Activated CD4-positive, alpha-beta T cell treated with anti-CD3 and anti-CD28 coated beads, Interleukin-2, amount 50 U/mL, for 16 hours (primary cell): ENCODE data around the gene MPDU1.
A peak's percentile ranks its signal among the peaks of the same experiment; 100 is the strongest.
"Not testable (repeated sequence)": the region's sequence is repeated elsewhere in the genome, so short reads cannot be mapped to it uniquely, and the experiment has no call there.

ENCODE experiments used
- DNase-seq: peaks from one replicate; pipeline ENCODE4 v3.0.0-alpha.2; 2020

Gene MPDU1

DNA sequence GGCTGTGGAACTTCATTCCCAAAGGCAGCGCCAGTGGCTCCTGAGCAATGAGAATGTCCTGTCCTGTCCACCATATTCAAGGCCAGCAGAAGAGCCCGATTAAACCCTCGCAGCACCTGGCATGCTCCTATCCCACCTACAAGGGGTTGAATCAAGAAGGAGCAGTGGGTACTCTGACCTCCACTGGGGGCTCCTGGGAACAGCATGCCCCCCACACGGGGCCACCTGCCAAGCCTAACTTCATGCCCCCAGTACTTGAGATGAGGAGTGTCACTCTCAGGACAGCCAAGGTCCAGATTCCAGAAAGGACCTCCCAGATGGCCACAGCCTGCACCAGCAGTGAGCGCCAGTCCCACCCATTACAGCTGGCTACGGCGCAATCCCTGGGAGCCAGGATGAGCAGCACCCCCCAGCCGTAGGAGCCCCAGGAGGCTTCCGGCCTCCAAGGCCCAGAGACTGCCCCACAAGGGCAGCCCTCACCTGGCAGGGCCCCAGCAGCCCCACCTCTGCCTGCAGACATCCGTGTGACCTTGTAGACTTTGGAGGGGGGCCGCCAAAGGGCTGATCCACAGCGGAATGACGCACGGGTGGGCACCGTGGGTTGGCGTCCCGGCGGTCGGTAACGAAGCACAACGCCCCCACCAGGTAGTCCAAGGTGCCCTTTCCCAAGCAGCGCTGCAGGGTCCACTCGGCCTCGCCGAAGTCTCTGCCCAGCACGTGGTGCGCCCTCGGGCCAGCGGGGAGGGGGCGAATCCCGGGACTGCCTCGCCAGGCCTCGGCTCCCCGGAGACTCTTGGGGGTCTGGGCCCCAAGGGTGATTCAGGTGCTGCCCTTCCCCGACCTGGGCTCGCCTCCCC, 1.0 kb upstream of the MPDU1 start:
- no peak for DNase-seq

DNA sequence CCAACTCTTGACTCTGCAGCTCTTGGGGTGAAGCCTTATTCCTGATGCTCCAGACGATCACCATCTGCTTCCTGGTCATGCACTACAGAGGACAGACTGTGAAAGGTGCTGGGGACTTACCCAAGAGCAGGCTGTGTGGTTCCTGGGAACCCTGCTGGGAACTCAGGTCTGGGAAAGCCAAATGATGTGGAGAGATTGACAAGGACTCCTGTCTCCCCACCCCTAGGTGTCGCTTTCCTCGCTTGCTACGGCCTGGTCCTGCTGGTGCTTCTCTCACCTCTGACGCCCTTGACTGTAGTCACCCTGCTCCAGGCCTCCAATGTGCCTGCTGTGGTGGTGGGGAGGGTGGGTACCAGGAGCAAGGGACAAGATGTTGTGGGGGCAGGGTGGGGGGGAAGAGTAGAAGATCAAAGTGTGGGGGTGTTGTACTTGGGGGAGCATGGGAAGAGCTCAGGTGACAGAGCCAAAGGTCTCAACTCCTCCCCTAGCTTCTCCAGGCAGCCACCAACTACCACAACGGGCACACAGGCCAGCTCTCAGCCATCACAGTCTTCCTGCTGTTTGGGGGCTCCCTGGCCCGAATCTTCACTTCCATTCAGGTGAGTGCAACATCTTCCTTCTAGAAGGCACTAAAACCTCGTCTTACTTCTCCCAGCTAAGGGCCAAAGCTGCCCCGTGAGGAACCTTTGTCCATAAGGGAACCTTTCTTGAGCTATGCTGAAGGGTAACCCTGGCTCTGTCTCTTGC, 3.2 kb downstream of the MPDU1 start:
- DNase-seq = no peak

DNA sequence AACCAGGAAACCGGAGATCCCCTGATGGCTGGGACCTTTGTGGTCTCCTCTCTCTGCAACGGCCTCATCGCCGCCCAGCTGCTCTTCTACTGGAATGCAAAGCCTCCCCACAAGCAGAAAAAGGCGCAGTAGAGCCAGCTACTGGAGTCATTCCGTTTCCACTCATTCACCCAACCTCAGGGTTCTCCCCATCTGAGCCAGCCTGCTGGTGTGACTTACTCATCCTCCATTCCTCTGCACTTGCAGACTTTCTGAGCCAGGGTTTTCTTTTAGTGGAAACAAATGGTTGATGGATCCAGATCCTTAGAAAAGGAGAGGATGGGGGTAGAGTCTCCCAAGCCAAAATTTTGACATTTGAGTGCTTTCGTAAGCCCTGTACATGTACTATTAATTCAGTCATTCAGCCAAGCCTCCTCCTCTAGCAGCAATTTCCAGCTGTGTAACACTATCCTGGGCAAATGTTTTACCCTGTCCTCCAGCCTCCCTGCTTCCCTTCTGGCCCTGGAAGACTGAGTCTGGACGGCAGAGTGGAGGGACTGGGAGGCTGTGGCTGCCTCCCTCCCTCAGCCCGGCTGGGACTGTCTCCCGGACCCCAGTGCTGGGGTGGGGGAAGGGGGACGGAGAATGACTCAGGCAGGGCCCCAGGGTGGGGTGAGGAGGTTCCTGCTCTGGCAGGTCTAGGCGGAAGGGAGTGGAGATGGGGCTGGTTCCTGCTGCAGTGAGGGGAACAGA, 3.9 kb downstream of the MPDU1 start:
- no peak for DNase-seq

DNA sequence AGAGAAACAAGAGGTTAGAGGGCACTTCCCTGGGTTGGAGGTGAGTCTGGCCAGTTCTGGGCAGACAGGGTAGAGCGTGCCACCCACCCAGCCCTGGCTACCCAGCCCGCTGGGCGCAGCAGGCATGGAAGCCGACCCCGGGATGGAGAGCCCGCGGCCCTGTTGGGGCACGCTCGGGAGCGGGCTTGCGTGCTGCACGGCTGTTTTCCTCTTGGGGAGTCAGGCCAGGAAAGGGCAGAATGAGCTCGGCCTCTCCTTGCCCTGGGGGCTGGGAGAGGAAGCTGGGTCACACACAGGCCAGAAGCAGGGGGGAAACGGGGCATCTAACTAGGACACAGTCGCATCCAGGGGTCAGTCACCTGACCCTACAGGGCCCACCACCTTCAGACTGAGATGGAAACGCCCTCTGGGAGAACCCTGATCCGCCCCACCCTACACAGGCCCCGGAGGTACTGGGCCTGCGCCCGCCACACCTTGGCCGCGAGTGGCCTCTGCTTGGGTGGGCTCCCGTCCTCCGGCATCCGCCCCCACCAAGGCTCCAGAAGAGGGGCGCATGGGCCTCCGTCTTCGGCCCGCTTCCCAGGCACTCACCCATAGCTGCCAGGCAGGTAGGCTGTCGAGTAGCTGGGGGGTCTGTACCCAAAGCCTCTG, 5.0 kb downstream of the MPDU1 start:
- DNase-seq = no peak

DNA sequence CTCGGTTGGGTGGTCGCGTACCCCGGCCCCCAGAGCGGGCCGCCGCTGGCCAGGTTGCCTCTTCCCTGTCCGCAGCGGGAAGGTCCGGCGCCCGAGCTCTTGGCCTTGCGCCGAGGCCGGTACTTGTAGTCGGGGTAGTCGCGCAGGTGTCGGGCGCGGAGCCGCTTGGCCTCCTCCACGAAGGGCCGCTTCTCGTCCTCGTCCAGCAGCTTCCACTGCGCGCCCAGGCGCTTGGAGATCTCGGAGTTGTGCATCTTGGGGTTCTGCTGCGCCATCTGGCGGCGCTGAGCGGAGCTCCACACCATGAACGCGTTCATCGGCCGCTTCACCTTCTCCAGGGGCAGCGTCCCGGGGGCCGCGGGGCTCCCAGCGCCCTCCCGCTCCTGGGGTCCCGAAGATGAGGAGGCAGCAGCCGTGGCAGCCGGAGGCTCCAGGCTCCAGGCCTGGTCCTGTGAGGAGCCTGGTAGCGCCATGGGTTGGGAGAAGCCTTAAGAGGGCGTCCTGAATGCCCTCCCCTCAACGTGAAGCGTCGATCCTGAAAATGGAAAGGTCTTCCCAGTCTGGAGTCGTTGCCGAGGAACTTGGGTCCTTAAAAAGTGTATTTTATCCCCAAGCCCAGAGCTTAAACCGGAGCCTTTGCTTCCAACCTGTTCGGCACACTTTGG, 5.7 kb downstream of the MPDU1 start:
- DNase-seq = peak; percentile 68

DNA sequence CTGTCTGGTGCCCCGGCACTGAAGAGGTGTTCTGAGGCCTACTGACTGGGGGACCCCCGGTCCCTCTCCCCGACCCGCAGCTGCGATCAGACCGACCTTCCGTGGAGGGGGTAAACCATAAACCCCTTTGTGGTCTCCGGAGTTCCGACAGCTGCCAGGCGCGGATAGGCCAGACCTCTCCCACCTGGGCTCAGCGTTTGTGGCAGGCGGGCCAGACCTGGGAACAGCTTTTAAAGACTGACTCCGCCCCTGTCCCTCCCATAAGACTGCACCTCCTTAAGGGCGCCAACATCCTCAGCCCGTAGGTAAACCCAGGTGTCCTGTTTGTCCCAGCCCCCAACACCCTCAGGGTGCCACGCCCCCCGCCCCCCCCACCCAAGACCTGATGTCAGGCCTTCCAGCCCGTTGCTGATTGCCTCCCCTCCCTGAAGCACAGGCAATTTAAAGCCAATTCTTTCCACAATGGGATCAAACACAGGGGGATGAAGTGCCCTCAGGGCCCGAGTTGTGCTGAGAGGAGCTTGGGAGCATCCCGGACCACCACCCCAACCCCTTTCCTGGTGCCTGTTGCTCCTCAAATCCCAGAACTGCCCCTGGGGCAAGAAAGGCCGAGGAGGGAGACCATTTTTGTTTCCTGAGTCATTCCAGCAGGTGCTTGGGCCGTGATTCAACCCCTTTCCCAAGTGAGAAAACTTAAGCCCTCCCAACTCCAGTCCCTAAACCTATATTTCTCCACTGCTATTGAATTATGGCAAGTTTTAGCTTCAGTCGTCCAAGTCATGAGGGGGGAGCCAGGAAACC, 6.4 kb downstream of the MPDU1 start, which contains the start of gene SOX15:
SOX15 (minus strand) TSS at position 204 of the 801 bp plus-strand sequence. CDS start 418 bp downstream, outside the sequence.
- DNase-seq = no peak

DNA sequence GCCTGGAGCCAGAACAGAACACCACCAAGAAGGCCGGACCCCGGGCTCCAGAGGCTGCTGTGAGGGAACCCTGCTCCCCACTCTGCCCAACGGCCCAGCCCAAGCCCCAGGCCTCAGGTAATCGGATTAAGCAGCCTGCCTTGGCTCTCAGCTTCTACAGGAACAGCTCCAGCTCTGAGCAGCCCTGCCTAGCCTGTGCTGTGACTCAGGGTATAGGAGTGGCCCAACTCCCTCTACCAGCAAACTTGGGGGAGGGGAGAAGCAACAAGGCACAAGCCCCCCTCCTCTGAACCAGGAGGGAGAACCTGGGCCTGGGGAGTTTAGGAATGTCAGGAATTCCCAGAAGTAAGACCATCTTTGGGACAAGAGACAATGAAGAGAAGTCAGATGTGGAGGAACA, 7.1 kb downstream of the MPDU1 start:
- DNase-seq = no peak

DNA sequence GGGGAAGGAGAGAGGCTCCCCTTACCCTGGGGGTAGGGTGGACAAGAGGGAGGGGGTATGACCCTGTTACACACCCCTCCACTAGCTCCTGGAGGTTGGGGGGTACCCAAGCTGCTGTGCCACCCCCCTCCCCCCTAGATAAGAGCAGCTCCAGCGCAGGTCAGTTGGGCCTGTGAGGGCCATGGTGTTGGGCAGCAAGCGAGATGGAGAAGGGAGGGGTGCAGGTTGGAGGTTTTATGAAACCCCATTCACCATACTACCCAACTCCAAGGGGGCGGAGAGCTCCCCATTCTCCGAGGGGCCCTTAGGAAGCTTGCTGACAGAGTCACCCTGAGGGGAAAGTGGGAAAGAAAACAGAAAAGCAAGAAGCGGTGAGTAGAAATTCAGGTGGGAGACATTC, 7.9 kb downstream of the MPDU1 start:
- DNase-seq = no peak

DNA sequence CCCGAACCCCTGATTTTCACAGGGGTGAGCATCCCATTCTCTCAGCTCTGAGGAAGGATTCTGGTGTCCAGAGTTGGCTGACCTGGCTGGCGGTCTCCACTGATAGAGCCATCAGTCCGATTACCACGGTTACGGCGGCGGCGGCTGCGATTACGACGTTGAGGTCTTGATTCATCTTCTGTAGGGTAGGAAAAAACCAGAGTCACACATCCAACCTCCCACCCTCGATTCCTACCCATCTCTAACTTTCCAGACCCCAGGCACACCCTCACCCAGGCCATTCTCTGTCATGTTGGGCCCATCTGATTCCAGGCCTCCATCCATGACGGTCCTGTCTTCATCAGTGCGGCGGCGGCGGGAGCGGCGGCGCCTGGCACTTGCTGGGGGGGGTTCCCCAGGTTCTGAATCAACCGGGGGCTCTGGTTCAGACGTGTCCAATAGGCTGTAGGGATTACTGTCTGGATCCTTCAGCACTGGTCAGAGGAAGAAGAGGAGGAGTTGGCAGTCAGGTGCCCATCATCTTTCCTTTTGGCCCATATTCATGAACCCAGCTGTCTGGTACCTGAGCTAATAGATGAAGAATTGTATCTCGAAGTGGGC, 8.9 kb downstream of the MPDU1 start:
- no peak for DNase-seq

DNA sequence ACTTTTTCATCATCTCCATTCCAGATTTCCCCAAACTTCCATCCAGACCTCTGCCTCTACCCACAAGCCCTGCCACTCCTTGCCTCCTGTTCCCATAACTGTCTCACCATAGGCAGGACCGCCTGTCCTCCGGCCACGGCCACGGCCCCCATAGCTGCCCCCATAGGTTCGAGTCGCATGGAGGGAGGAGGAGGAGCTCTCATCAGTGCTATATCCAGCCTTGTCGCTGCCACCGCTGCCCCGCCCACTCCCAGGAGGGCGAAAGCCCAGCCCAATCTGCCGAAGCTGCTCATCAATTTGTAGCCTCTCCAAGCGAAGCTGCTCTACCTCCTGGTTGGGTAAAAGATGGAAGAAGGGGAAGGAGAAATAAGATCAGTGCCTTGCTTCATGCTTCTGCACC, 9.6 kb downstream of the MPDU1 start:
- no peak for DNase-seq

DNA sequence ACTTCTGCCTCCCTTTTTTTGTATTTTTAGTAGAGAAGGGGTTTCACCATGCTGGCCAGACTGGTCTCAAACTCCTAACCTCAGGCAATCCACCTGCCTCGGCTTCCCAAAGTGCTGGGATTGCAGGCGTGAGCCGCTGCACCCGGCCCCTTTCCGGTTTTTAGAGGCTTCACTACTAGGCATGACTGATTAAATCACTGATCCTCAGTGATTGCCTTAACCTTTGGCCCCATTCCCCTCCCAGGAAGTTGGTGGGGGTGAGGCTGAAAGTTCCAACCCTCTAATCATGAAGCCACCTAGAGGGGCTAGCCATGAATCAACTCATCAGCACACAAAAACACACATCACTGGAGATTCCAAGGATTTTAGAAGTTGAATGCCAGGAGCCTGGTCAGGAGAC, 13.9 kb downstream of the MPDU1 start:
- not testable (repeated sequence) for DNase-seq

DNA sequence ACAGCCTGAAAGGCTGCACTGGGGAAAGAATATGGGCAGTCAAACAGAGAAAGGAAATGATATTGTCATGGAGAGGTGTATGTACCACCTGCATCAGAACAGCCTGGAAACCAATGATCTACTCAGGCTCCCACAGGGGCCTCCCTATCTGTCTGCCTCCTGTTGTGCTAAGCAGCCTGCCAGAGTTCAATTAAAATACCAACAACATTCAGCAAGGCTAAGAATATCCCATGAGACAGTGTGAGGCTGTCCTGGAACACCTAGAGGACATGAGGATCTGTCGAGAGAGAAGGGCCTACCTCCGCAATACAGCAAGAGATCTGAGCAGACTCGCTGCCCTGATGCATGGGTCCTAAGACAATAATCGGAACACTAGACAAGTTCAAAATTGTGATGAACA, 22.6 kb downstream of the MPDU1 start:
- no peak for DNase-seq

DNA sequence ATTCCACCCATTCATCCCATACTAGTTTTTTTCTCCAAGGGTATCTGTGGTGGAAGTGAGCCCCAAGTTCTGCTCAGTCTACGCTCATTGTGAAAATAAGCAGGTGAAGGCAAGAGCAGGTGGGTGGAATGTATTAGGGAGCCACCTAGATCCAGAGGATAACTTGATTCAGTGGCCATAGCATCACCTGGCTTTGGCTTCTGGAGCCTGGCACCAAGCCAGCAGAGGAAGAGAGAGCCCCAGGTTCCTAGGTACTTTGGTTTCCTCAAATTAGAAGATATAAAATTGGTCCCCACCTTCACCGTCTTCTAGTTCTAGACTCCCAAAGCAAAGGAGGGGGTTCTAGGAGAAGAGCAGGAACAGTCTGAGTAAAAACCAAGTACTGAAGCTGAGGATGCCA, 27.0 kb downstream of the MPDU1 start:
- no peak for DNase-seq

DNA sequence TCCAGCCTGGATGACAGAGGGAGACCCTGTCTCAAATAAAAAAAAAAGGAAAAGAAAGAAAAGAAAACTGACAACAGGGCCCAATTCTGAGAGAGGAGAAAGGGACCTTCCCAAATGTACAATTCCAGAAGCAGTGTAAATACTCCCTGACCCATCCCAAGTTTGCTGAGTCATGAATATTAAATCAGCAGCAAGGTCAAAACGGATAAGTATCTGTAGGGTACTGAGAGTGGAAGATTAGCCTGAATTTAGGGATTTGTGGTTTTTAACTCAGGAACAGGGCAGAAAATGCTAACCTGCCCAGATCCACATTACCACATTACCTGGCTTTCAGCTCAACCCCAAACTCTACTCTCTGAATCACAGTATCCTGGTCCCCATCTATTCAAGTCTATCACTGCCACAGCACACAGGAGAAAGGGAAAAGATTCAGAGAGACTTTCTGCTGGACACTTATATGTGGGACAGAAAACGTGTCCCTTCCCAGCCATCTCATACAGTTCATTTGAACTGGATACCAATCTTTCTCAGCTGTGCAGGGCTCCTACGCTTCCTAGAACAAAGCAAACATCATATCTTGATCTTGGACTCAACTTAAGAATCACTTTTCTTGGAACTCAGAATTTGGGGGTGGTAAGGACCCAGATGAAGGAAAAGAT, 28.1 kb downstream of the MPDU1 start:
- no peak for DNase-seq

DNA sequence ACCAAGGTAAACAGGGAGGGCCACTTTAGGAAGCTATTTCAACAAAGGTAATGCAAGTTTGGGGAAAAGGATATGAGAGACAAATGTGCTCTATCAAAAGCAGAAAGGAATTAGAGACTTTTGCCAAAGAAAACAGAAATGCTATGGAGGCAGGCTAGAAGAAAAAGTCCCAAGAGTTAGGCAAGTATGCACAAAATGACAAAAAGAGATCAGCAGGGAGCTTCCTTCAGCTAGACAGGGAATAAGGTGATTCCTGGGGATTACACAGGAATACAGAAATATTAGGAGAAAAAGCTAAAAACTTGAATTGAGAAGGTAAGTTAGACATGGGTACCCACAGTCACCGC, 28.6 kb downstream of the MPDU1 start:
- no peak for DNase-seq

DNA sequence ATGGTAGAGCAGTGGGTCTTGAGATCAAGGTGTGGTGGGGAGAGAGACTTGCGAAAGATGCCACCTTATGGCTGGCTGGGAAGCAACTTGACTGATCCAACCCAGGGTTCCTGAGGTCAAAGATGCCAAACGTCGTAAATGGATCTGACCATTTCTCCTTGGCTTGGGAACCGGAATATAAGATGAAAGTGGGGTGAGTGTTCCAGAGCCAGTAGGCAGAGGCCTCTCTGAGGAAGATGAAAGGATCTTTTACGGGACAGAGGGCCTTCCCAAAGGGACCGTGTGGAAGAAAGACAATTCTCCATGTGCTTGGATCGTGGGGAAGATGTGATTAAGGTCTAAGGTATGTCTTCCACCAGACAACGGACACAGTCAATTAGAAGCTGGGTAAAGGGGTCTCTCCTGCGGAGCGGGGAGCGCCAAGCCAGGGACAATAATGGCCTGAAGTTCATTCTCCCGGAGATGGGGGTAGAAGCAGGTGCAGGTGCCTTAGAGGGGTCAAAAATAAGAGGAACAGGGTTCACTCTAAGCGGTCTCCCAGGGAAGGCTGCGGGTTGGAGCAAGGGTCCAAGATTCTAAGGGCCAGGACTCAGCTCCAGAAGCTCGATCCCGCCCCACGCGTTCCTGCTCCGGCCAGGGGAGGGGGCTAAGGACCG, 30.2 kb downstream of the MPDU1 start:
- DNase-seq = peak; percentile 12

DNA sequence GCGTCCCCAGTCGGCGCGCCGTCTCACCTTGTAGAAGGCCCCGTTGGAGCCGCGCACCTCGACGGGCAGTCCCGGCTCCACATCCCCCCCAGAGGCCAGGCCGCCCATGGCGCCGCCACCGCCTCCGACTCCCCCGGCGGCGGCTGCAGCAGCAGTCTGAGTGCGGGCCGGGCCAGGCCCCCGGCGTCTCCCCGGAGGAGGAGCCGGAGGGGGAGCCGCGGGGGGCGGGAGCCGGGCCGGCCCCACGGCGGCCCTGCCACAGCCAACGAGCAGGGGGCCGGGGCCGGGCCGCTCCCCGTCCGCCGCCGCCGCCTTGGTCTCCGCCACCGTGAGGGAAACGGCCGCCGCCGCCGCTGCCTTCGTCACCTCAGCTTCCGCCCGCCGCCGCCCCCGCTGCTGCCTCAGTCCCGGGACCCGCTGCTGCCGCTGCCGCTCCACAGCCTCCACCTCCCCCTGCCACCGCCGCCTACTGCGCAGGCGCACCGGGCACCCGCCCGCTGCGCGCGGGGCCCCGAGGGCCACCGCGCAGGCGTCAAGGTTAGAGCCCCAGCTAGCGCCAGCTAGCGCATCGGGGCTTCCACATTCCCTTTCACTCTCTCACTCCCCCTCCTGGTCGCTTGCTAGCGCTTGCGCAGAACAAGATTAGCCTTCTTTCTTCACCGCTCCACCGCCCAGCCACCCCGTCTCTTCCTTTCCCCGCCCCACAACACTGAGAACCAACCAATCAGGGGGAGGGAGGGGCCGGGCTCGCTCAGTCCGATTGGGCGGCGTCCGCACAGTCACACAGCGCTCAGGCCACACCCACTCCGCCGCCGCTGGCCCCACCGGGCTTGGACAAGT, 31.0 kb downstream of the MPDU1 start, which contains the start of gene FXR2:
FXR2 (minus strand) TSS at position 473 of the 840 bp plus-strand sequence; CDS start at position 108, 365 bp downstream.
- DNase-seq = peak; percentile 100

DNA sequence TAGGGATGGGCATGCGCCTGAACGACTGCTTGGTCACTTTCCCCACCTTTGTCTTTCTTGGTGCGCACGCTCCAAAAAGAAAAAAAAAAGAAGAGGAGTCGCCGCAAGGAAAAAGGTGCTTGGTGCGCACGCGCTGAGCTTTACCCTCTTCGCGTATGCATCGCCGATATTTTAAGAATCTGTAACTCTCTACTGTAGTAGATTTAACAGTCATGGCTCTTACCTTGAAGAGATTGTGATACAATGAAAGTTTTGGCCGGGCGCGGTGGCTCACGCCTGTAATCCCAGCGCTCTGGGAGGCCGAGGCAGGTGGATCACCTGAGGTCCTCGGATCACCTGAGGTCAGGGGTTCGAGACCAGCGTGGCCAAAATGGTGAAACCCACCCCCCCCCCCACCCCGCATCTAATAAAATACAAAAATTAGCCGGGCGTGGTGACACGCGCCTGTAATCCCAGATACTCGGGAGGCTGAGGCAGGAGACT, 31.7 kb downstream of the MPDU1 start:
- DNase-seq = no peak

DNA sequence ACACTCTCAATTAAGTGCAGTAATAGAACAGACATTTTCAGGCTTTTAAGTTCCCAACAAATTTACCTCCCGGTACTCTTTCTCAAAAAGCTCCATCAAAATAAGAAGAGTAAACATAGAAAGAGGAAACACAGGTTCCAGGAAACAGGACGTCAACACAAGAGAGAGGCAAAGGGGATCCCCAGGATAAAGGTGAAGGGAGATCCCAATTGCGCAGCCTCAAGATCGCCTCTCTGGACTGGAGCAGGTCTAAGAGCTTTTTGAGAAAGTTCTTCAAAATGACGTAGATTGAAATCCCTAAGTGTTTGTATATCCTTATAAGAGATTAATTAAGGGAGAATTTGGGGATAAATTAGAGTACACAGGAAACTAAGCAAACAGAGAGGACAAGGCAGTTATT, 35.0 kb downstream of the MPDU1 start:
- DNase-seq = no peak
